Hematopoietic multipotent progenitor cell treated with erythropoietin and hydrocortisone succinate and interleukin-3 and kit ligand, for 8 days (in vitro differentiated cells): ENCODE data around the gene PLEKHG3.
A peak's percentile ranks its signal among the peaks of the same experiment; 100 is the strongest.

ENCODE experiments used
- DNase-seq: peaks from one replicate; pipeline ENCODE4 v3.0.0-alpha.2; 2015

PLEKHG3 gene

GRCh38 chr14:64748995-64749714, 44.9 kb downstream of the PLEKHG3 start:
- no peak for DNase-seq

- no peak for DNase-seq
Measured at GRCh38 chr14:64752909-64753308, 48.7 kb downstream of the PLEKHG3 start.

- DNase-seq = no peak
Measured at GRCh38 chr14:64753374-64753773, 49.1 kb downstream of the PLEKHG3 start.

- DNase-seq = no peak
Measured at GRCh38 chr14:64753999-64754398, 49.8 kb downstream of the PLEKHG3 start.

GRCh38 chr14:64754685-64755084, 50.5 kb downstream of the PLEKHG3 start:
- no peak for DNase-seq

- DNase-seq = no peak
Measured at GRCh38 chr14:64755781-64756221, 51.6 kb downstream of the PLEKHG3 start.

- DNase-seq = no peak
Measured at GRCh38 chr14:64756712-64757111, 52.5 kb downstream of the PLEKHG3 start.

- DNase-seq = no peak
Measured at GRCh38 chr14:64757601-64758000, 53.4 kb downstream of the PLEKHG3 start.

GRCh38 chr14:64758025-64758521, 53.8 kb downstream of the PLEKHG3 start:
- DNase-seq = no peak

GRCh38 chr14:64758691-64759554, 54.7 kb downstream of the PLEKHG3 start:
- DNase-seq = no peak

- DNase-seq = no peak
Measured at GRCh38 chr14:64759555-64759938, 55.3 kb downstream of the PLEKHG3 start.

- DNase-seq = peak; percentile 67
Measured at GRCh38 chr14:64760146-64760755, 56.0 kb downstream of the PLEKHG3 start.

GRCh38 chr14:64760916-64761315, 56.7 kb downstream of the PLEKHG3 start:
- no peak for DNase-seq

- peak; percentile 60 for DNase-seq
Measured at GRCh38 chr14:64761441-64762043, 57.3 kb downstream of the PLEKHG3 start.

- peak; percentile 93 for DNase-seq
Measured at GRCh38 chr14:64762044-64763034, 58.1 kb downstream of the PLEKHG3 start.

GRCh38 chr14:64763085-64763782, 59.0 kb downstream of the PLEKHG3 start:
- no peak for DNase-seq

- DNase-seq = no peak
Measured at GRCh38 chr14:64763801-64764621, 59.8 kb downstream of the PLEKHG3 start.

- peak; percentile 68 for DNase-seq
Measured at GRCh38 chr14:64764641-64765520, 60.7 kb downstream of the PLEKHG3 start.

- DNase-seq = no peak
Measured at GRCh38 chr14:64765740-64766302, 61.6 kb downstream of the PLEKHG3 start.
